ENCODE results near the gene DNAJC11.

- TF ChIP-seq, protein P1, sequence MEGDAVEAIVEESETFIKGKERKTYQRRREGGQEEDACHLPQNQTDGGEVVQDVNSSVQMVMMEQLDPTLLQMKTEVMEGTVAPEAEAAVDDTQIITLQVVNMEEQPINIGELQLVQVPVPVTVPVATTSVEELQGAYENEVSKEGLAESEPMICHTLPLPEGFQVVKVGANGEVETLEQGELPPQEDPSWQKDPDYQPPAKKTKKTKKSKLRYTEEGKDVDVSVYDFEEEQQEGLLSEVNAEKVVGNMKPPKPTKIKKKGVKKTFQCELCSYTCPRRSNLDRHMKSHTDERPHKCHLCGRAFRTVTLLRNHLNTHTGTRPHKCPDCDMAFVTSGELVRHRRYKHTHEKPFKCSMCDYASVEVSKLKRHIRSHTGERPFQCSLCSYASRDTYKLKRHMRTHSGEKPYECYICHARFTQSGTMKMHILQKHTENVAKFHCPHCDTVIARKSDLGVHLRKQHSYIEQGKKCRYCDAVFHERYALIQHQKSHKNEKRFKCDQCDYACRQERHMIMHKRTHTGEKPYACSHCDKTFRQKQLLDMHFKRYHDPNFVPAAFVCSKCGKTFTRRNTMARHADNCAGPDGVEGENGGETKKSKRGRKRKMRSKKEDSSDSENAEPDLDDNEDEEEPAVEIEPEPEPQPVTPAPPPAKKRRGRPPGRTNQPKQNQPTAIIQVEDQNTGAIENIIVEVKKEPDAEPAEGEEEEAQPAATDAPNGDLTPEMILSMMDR (IDR thresholded peaks at IDR 0.05) = no peak
- TF ChIP-seq SIN3A (IDR thresholded peaks at IDR 0.05; ENCODE audit: borderline replicate concordance, insufficient read depth, low read depth, low read length) = no peak
- TF ChIP-seq POLR2AphosphoS5 (IDR thresholded peaks at IDR 0.05; ENCODE audit: low read depth, low read length) = no peak
Measured at GRCh38 chr1:6645018-6645417, 56.6 kb downstream of the DNAJC11 start.

Data from Panc1 (cell line).